Right renal pelvis (tissue), 4 donors: ENCODE results near the gene KRT15. TPM values are rescaled to one million over a fixed set of nuclear protein-coding genes. Genes with fewer than 3 reads are reported as not detected.

Experiments used
- DNase-seq, 4 donors: peaks; one replicate each; pipeline ENCODE4 v3.0.0-alpha.2; 2013; ENCODE audit warnings: low read depth in 4 of 4, low spot score in 3 of 4, missing footprints in 1 of 4
- polyA plus RNA-seq, 4 donors: library from polyadenylated mRNA; unstranded; fragments of 120-200 nt; gene quantifications; one replicate each; pipeline ENCODE4 v1.2.1, GENCODE V29; 2013; ENCODE audit not compliant: insufficient read length in 4 of 4

The KRT15 gene
- polyA plus RNA-seq, 4 donors: 0.68 to 2.9 (median 1.2) TPM

DNA sequence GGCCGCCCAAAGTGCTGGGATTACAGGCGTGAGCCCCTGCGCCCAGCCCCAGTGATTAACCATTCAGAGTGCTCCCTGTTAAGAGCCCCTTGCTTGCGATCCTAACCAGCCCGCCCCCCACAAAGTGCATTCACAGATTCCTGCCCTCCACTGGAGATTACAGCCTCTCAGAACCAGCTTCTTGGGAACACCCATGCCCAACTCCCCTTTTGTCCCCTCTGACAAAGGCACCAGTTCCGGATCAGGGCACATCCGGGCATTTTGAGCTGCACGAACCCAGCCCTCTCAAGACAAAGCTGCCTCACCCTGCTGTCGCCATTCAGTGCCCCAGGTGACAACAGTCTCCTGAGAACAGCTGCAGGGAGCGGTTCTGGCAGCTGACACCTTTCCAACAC lies 10.3 kb upstream of the KRT15 start:
- DNase-seq: no peak

DNA sequence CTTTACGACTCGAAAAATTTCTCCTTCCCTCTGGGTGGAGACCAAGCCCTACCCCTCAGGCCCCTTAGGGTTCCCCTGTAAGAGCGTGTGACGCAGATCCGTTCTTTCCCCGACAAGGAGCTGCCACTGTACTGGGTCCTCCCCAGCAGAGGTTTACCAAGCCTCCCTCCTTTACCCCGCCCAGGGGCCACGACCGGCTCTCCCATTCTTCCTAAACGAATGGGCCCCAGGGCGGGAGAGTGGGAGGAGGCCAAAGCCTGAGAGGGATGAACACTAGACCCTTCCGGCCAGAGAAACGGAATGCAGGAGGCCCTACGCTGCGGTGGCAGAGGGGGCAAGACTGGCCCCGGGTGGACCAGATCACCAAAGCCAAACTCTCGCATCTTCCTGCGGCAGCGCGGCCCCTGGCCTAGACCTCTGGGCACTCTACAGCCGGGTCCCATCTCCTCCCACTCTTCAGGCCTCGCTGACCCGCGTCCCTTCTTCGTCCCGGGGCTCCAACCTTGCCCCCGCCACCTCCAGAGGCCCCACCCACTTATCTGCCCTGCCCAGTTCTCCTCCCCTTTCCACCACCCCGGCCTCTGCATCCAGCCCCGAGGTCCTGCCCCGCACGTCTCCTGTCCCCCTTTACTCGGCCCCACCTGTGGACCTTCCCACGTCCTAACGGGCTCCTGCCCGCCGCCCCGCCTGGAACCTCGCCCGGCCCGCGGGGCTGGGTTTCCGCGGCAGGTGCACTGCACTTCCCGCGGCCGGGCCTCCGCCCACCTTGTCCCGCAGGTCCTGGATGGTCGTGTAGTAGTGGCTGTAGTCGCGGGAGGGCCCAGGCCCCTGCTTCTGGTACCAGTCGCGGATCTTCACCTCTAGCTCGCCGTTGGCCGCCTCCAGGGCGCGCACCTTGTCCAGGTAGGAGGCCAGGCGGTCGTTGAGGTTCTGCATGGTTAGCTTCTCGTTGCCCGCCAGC lies 8.7 kb upstream of the KRT15 start:
- no peak for DNase-seq

GRCh38 chr17:41524261-41524660 lies 5.6 kb upstream of the KRT15 start:
- no peak for DNase-seq

DNA sequence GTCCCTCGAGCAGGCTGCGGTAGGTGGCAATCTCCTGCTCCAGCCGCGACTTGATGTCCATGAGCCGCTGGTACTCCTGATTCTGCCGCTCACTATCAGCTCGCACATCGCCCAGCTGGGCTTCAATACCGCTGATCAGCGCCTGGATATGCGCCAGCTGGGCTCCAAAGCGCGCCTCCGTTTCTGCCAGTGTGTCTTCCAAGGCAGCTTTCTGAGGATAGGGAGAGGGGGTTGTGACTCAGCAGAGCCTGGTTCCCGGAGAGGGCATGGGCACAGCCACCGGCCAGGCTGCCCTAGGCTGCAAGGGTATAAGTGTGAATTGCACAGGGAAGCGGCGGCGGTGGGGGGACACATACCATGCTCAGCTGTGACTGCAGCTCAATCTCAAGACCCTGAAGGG lies 5.1 kb upstream of the KRT15 start:
- DNase-seq: no peak

DNA sequence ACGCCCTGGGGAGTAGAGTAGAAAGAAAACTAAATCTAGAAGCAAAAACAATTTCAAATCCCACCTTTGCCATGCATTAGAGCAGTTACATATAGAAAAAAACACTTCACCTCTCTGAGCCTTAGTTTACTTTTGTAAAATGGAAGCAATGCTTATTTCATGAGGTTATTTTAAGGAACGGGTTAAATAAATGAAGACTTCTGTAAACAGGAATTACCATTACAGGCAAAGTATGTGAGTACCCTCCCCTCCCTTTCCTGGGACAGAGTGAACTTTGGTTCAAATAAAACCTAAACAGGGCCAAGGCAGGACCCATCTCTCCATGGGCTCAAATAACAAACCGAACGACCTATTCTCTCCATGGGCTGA lies 4.5 kb upstream of the KRT15 start:
- no peak for DNase-seq

DNA sequence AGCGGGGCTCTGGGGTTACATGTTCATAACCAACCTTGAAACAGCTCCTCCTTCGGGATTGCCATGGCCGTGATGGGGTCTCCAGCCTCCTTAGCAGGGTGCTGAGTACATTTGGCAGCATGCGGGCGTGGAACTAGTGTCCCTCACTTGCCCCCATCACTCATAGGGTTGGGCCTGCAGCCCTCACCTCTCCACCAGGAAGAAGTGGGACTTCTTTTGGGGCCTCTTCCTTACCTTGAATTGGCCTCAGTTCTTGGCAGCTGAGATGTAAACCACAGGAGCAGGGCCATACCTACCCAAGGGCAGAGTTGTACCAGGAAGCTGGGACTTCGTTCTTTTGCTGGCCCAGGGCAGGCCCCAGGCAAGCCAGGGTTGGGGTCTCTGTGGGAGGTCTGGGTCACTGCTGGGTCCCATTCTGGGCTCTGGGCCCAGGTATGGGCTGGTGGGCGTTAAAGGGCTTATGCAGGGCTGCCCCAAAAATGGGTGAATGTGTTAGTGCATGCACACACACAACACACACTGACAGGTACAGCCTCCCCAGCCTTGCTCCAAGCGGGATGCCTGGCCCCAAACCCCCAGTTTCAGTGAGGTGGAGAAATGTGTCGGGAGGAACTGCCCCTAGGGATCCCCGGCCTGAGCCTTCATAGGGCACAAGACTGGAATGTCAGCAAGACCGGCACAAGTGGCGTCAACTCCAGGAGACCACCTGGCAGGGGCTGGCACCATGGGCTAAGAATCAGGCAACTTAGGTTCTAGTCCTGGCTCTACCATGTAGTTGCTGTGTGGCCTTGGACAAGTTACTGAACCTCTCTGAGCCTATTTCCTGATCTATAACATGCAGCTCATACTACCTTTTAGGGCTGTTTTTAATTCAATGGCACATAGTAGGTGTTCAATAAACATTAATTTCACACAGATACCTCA lies 3.9 kb upstream of the KRT15 start:
- no peak for DNase-seq

DNA sequence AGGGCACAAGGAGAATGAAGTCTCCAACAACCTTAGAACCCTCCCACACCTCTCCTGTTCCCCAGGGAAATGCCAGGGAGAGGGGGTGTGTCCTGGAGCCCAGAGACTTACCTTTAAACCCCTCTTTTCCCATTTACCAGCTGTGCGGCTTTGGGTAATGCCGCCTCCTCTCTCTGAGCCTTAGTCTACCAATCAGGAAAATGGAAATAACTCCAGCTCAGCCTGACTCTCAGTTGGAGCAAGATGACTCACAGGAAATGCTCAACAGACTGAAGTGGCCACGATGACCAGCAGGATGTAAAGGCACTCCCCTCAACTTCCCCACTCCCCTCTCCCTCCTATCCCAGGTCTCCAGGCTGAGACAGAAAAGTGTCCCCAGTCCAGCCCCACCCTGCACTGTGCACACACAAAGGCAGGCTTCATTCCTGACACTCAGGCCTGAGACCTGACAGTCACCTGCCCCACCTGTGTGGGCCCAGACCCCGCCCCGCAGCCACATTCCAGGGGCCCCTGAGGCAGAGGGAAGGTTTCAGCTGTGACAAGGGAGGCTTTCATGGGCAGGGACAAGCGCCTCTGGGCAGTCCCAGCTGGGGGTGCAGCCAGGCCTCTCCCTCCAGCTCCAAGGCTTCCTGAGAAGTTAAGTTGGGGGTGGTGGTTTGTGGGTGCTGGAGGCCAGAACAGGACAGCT lies 3.0 kb upstream of the KRT15 start:
- DNase-seq: no peak

- no peak for DNase-seq
These were observed 2.3 kb upstream of the KRT15 start for GRCh38 chr17:41520821-41521521.

GRCh38 chr17:41519501-41520224 lies 973 bp upstream of the KRT15 start:
- DNase-seq: no peak

GRCh38 chr17:41518031-41518430 lies 659 bp downstream of the KRT15 start:
- no peak for DNase-seq

DNA sequence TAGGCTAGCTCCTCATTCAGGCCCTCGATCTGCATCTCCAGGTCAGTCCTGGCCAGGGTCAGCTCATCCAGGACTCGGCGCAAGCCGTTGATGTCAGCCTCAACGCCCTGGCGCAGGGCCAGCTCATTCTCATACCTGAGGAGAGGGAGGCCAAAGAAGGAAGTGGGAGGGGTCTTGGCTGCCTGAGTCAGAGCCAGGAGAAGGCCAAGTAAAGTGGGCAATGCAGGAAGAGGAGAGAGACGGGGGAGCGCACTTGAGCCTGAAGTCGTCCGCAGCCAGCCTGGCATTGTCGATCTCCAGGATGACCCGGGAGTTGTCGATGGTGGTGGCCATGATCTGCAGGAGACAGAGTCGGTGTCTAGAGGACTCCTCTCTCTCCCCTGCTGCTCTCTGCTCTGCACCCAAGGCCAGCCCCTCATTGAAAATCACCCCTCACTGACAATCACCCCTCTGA lies 1.8 kb downstream of the KRT15 start:
- DNase-seq: no peak

- no peak for DNase-seq
These were observed 2.4 kb downstream of the KRT15 start for GRCh38 chr17:41516147-41516829.

- no peak for DNase-seq
These were observed 5.5 kb downstream of the KRT15 start for GRCh38 chr17:41513168-41513547.

DNA sequence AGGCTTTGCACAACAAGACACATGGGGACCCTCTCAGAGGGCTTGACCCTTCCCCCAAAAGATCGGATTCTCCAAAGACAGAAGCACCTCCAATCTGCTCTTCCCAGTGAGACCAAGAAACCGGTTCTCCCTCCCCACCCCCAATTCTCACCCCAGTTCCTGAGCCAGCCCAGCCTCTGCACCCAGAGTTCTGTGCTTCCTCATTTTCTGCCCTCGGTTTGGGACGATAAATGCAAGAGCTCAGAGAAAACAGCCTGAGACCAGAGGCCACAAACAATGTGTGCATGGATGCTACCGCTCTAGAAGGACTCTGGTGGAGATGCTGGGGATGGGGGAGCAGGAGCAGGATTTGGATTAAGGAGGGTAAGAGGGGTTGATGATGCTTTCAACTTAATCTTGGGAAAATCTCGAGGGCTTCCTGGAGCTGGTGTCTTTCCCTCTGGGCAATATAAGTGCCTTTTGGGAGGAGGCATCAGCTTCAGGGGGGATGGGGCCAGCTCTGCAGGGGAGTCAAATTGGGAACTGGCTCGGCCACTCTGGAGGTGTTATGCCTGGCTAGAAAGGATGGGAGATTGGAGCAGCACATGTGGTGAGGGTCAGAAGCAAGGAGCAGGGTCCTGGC lies 6.0 kb downstream of the KRT15 start:
- no peak for DNase-seq

DNA sequence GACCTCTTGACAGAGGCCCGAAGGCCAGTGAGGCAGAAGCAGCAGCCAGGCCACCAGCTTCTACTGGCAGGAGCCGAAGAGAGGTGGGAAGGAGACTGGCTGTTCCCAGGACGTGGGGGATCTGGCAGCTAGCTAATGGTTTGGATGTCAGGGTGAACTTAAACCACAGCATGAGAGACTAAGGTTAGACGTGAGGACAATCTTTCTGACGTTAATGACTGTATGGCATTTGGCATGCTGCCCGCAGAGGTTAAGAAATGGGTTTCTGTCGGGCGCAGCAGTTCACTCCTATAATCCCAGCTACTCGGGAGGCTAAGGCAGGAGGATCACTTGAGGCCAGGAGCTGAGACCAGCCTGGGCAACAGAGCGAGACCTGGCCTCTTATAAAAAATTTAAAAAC lies 7.0 kb downstream of the KRT15 start:
- DNase-seq: no peak

DNA sequence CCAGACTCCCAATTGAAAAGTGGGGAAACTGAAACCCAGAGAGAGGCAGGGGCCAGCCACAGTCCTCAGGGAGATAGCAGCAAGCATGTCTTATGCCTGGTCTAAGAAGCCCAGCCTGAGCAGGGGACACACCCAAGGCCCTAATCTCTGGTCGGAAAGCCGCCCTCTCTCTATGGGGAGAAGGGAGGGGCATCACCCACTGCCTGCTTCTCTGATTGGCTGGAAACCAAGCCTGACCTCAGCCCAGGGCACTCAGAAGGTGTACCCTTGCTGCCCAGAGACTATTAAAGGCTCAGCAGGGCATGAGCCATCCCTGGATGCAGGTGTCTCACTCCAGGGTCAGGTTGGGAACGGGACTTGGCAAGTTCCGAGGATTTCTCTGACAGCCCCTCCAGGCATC lies 7.6 kb downstream of the KRT15 start:
- DNase-seq: no peak

DNA sequence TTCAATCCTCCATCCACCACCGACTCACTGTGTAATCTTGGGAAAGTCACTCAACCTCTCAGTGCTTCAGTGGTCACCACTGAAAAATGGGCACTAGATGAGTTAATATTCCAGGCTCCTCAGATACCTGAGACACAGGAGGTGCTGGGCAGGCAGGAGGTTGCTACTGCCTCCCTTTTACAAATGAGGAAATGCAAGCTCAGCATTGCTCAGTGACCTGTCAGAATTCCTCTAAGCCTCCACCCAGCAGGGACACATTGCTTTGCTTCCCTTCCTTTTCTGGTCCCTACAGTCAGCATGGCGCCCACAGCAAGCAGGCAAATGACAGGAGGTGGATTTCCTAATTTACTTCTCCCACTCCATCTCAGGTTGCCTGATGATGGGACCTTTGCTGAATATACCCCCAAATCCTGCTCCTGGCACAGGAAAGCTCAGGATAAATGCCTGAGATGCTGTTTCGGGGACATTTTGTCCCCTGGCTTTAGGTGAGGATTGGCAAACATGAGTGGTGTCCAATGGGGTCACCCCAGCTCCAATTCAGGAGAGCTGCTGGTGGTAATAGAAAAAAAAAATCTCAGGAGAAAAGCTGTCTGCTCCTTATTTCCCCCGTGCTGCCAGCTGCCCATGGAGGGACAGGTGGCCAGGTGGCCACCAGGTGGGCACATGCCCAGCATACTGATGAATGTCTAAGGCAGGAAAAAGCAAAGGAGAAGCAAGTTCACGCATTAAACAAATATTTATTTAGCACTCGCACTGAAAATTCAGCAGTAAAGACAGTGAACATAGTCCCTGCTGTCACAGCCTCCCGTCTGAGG lies 8.2 kb downstream of the KRT15 start:
- no peak for DNase-seq
